ENCODE results near the gene MISP. TPM values are rescaled to one million over a fixed set of nuclear protein-coding genes. Genes with fewer than 3 reads are reported as not detected.

The MISP gene
- total RNA-seq, 2 experiments from 2014 or later, result not detected

- no peak for DNase-seq
- Histone ChIP-seq H3K27ac (ENCODE audit: low read depth in 1 of 2, low read length in 2 of 2) (no peak overlapping the region), H3K27me3 (ENCODE audit: control insufficient read depth in 1 of 2, insufficient read depth in 2 of 2, low read length in 2 of 2) (peaks cover 0 to 4% of the 10 kb centered on the region in 2 experiments), H3K4me1 (ENCODE audit: insufficient read depth, low read length) (no peaks in the 10 kb centered on the region), H3K36me3 (ENCODE audit: insufficient read depth, low read length) (no peaks in the 10 kb centered on the region), H3K9me3 (ENCODE audit: control insufficient read depth in 1 of 2, insufficient read depth in 1 of 2, low read length in 2 of 2) (peaks cover 10 to 49% of the 10 kb centered on the region in 2 experiments), H3K4me3 (ENCODE audit: low read length) (no peak overlapping the region)
- intact Hi-C loops (cut with DNase I, micrococcal nuclease), result no loop called here
- POLR2A ChIA-PET, result no interaction called here
- H3K4me1 Mint-ChIP-seq (ENCODE audit: low read depth), result no peaks in the 10 kb centered on the region
- no peak for TF ChIP-seq CTCF (IDR thresholded peaks at IDR 0.05)
- no peaks in the 10 kb centered on the region for H3K9me3 Mint-ChIP-seq
- ATAC-seq (ENCODE audit: poor library complexity), result no peak
- no peaks in the 10 kb centered on the region for H3K27me3 Mint-ChIP-seq
- no peak overlapping the region for H3K4me3 Mint-ChIP-seq
- H3K27ac Mint-ChIP-seq, result no peak overlapping the region
- CTCF ChIA-PET, result no interaction called here
- H3K36me3 Mint-ChIP-seq (ENCODE audit: low read depth), result no peaks in the 10 kb centered on the region
Measured at GRCh38 chr19:748274-748598, 2.7 kb upstream of the MISP start.

- intact Hi-C loops (cut with DNase I, micrococcal nuclease), result no loop called here
- Mint-ChIP-seq H3K9me3 (no peaks in the 10 kb centered on the region), H3K27me3 (no peaks in the 10 kb centered on the region), H3K4me1 (ENCODE audit: low read depth) (no peaks in the 10 kb centered on the region), H3K36me3 (ENCODE audit: low read depth) (no peaks in the 10 kb centered on the region), H3K27ac (no peak overlapping the region), H3K4me3 (no peak overlapping the region)
- DNase-seq, result peak in 1 of 14 experiments; percentile 15
- Histone ChIP-seq H3K9me3 (ENCODE audit: control insufficient read depth in 1 of 2, insufficient read depth in 1 of 2, low read length in 2 of 2) (peaks cover 10 to 35% of the 10 kb centered on the region in 2 experiments), H3K4me3 (ENCODE audit: low read length) (no peak overlapping the region), H3K27ac (ENCODE audit: low read depth in 1 of 2, low read length in 2 of 2) (no peak overlapping the region), H3K27me3 (ENCODE audit: control insufficient read depth in 1 of 2, insufficient read depth in 2 of 2, low read length in 2 of 2) (peaks cover 0 to 4% of the 10 kb centered on the region in 2 experiments), H3K4me1 (ENCODE audit: insufficient read depth, low read length) (no peaks in the 10 kb centered on the region), H3K36me3 (ENCODE audit: insufficient read depth, low read length) (no peaks in the 10 kb centered on the region)
- ChIA-PET POLR2A (no interaction called here), CTCF (no interaction called here)
- ATAC-seq (ENCODE audit: poor library complexity), result no peak
- TF ChIP-seq CTCF (IDR thresholded peaks at IDR 0.05), result no peak
Measured at GRCh38 chr19:749811-750210, 1.1 kb upstream of the MISP start.

GRCh38 chr19:751501-752341, 809 bp downstream of the MISP start:
- DNase-seq, result peak in 2 of 14 experiments; percentile 27 to 52
- H3K27ac ChIP-seq (ENCODE audit: low read depth in 1 of 2, low read length in 2 of 2), result no peak overlapping the region
- intact Hi-C loops (cut with DNase I, micrococcal nuclease), result no loop called here
- no peaks in the 10 kb centered on the region for H3K36me3 Mint-ChIP-seq (ENCODE audit: low read depth)
- ATAC-seq (ENCODE audit: poor library complexity), result no peak
- H3K27me3 Mint-ChIP-seq, result no peaks in the 10 kb centered on the region
- peaks cover 10 to 21% of the 10 kb centered on the region in 2 experiments for H3K9me3 ChIP-seq (ENCODE audit: control insufficient read depth in 1 of 2, insufficient read depth in 1 of 2, low read length in 2 of 2)
- no peak overlapping the region for H3K4me3 Mint-ChIP-seq
- H3K4me3 ChIP-seq (ENCODE audit: low read length), result no peak overlapping the region
- CTCF ChIA-PET, result no interaction called here
- H3K27ac Mint-ChIP-seq, result no peak overlapping the region
- no peak for TF ChIP-seq CTCF (IDR thresholded peaks at IDR 0.05)
- H3K27me3 ChIP-seq (ENCODE audit: control insufficient read depth in 1 of 2, insufficient read depth in 2 of 2, low read length in 2 of 2), result peaks cover 0 to 4% of the 10 kb centered on the region in 2 experiments
- no peaks in the 10 kb centered on the region for H3K9me3 Mint-ChIP-seq
- POLR2A ChIA-PET, result no interaction called here
- H3K36me3 ChIP-seq (ENCODE audit: insufficient read depth, low read length), result no peaks in the 10 kb centered on the region
- H3K4me1 ChIP-seq (ENCODE audit: insufficient read depth, low read length), result no peaks in the 10 kb centered on the region
- H3K4me1 Mint-ChIP-seq (ENCODE audit: low read depth), result no peaks in the 10 kb centered on the region

Data from CD4-positive, alpha-beta T cell (primary cell).